GM23248 (cell line): ENCODE data around the gene ADAMTSL5.

Experiments
- EZH2 ChIP-seq: fragments of 200-600 bp; sonication (generic); IDR thresholded peaks from 2 replicates; pipeline ENCODE4 v1.6.1; 2018; ENCODE audit warnings: antibody characterized with exemption, mild to moderate bottlenecking; ENCODE audit not compliant: insufficient read depth, poor library complexity, severe bottlenecking
- EZH2phosphoT487 ChIP-seq: fragments of 200-600 bp; sonication (generic); IDR thresholded peaks from 2 replicates; pipeline ENCODE4 v1.6.1; 2018; ENCODE audit warnings: antibody characterized with exemption, moderate library complexity, mild to moderate bottlenecking, low read depth; ENCODE audit not compliant: insufficient read depth

DNA sequence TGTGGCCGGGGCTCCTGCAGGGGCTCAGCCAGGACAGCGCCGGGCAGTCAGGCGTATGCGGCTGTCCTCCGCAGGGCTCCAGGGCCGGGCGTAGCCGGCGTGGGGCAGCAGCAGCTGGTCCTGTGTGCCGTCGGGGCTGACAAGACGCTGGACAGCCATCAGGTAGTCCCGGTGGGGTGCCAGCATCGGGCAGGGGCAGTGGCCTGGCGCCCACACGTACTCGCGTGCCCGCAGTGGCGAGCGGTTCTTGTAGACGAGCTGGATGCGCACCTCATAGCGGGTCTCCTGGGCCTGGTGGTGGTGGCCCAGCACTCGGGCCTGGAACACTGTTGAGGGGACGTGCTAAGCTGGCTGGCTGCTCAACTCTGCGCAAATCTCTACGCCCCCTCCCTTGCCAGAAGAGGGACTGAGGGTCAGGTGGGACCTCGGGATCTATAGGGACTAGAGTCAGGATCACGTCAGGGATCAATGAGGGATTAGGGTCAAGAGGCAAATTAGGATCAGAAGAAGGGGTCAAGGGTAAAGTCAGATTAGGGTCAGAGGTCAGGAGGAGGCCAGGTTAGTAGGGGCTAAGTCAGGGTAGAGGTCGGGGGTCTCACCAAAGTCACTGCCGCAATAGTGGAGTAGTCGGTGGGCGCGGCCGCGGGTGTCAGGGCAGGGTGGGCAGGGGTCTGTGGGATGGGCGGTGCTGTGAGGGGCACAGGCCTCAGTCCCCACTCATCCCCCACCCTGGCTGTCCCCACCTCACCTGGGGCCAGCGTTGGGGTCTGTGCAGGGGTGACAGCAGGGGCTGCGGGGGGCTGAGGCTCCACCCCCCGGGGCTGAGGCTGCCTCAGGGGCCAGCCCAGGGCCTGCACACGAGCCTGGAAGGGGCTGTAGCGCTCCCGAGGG is 6.6 kb downstream of the ADAMTSL5 start:
- TF ChIP-seq EZH2 (no peak), EZH2phosphoT487 (no peak)
